Common myeloid progenitor, CD34-positive (primary cell): Measurements from ENCODE around the gene MMP11.

Experiments used
- CTCF ChIA-PET: fragments of 350-600 bp; sonication (Branson Sonifier 250); formaldehyde crosslinking; loops from one replicate; lab custom pipeline; 2021; ENCODE audit warnings: antibody characterized with exemption; lab: Charles Lee
- POLR2A ChIA-PET: fragments of 350-600 bp; sonication (Branson Sonifier 250); formaldehyde crosslinking; loops from one replicate; lab custom pipeline; 2021; ENCODE audit warnings: antibody characterized with exemption; lab: Charles Lee
- DNase-seq, 3 donors: peaks; one replicate each; pipeline versions ENCODE4 v3.0.0 to v3.0.0-alpha.2; 2013
- H3K27ac ChIP-seq, 2 experiments: 1 replicate in 1 of 2; 2 replicates in 1 of 2; pipeline ENCODE4 v1.7.0; 2013; ENCODE audit warnings: inconsistent platforms in 2 of 2, low read length in 2 of 2, mild to moderate bottlenecking in 2 of 2, low read depth in 1 of 2, moderate library complexity in 1 of 2; ENCODE audit not compliant: severe bottlenecking in 2 of 2, insufficient read depth in 1 of 2, poor library complexity in 1 of 2
- H3K27me3 ChIP-seq, 5 experiments: replicated peaks in 2 of 5; 1 replicate in 3 of 5; 2 replicates in 2 of 5; pipeline versions ENCODE4 v1.6.1 to v1.7.0; 2013; ENCODE audit warnings: low read length in 4 of 5, mild to moderate bottlenecking in 2 of 5, moderate library complexity in 2 of 5, inconsistent platforms in 1 of 5; ENCODE audit not compliant: insufficient read depth in 5 of 5, control insufficient read depth in 4 of 5
- H3K36me3 ChIP-seq, 4 experiments: 1 replicate in 2 of 4; 2 replicates in 2 of 4; pipeline versions ENCODE4 v1.6.1 to v1.7.0; 2013; ENCODE audit warnings: low read length in 3 of 4, control low read depth in 1 of 4, mild to moderate bottlenecking in 1 of 4; ENCODE audit not compliant: control insufficient read depth in 4 of 4, insufficient read depth in 4 of 4
- H3K4me1 ChIP-seq, 4 experiments: 1 replicate in 3 of 4; 2 replicates in 1 of 4; pipeline versions ENCODE4 v1.6.1 to v1.7.1; 2013; ENCODE audit warnings: low read length in 3 of 4, mild to moderate bottlenecking in 3 of 4, control low read depth in 1 of 4, inconsistent platforms in 1 of 4, moderate library complexity in 1 of 4; ENCODE audit not compliant: control insufficient read depth in 4 of 4, insufficient read depth in 4 of 4; ENCODE audit errors: control extremely low read depth in 1 of 4
- H3K4me3 ChIP-seq, 7 experiments: 1 replicate in 4 of 7; 2 replicates in 3 of 7; pipeline versions ENCODE4 v1.5.1 to v1.7.0; 2013; ENCODE audit warnings: mild to moderate bottlenecking in 7 of 7, low read length in 6 of 7, moderate library complexity in 6 of 7, inconsistent platforms in 2 of 7, low read depth in 2 of 7, control low read depth in 1 of 7; ENCODE audit not compliant: insufficient read depth in 4 of 7, control insufficient read depth in 1 of 7; ENCODE audit errors: extremely low read depth in 1 of 7
- H3K9me3 ChIP-seq, 5 experiments: 1 replicate in 4 of 5; 2 replicates in 1 of 5; pipeline versions ENCODE4 v1.6.1 to v1.7.1; 2013; ENCODE audit warnings: low read length in 4 of 5, mild to moderate bottlenecking in 2 of 5, inconsistent platforms in 1 of 5, low read depth in 1 of 5, moderate library complexity in 1 of 5; ENCODE audit not compliant: control insufficient read depth in 4 of 5, insufficient read depth in 2 of 5; ENCODE audit errors: control extremely low read depth in 1 of 5
- WGBS: methylation state at CpG from one replicate; pipeline ENCODE4 v1.1.5; 2013; ENCODE audit not compliant: insufficient coverage; 5-methylcytosine and 5-hydroxymethylcytosine counted together

The MMP11 gene

GRCh38 chr22:23779083-23779482, 6.4 kb downstream of the MMP11 start:
- no peak for DNase-seq
- CTCF ChIA-PET: interaction anchor here (0.9 to 1.9 kb wide), 2 partner anchors 10 to 16 kb away, joined by 5 to 6 read pairs; partner anchors contain the start of gene C22orf15
- WGBS: 94% methylated on average over 15 of the region's 16 CpGs

GRCh38 chr22:23779731-23780130, 7.1 kb downstream of the MMP11 start:
- Histone ChIP-seq H3K27me3 (no peaks in the 10 kb centered on the region), H3K4me1 (peaks cover 0 to 31% (median 25%) of the 10 kb centered on the region in 4 experiments), H3K4me3 (no peak overlapping the region), H3K36me3 (no peaks in the 10 kb centered on the region), H3K27ac (no peak overlapping the region), H3K9me3 (no peaks in the 10 kb centered on the region)
- CTCF ChIA-PET: interaction anchor here (1.2 kb wide), 1 partner anchor 9 kb away, joined by 3 read pairs; no protein-coding TSS in a partner anchor
- no peak for DNase-seq
- WGBS: 92% methylated on average over 4 of the region's 5 CpGs
- POLR2A ChIA-PET: no interaction called here

More at GRCh38 chr22:23779083-23779482, 6.4 kb downstream of the MMP11 start:
- POLR2A ChIA-PET: no interaction called here
- H3K27me3 ChIP-seq: no peaks in the 10 kb centered on the region
- no peaks in the 10 kb centered on the region for H3K9me3 ChIP-seq
- peaks cover 0 to 25% (median 18%) of the 10 kb centered on the region in 4 experiments for H3K4me1 ChIP-seq
- H3K4me3 ChIP-seq: no peak overlapping the region
- no peaks in the 10 kb centered on the region for H3K36me3 ChIP-seq
- no peak overlapping the region for H3K27ac ChIP-seq

GRCh38 chr22:23780146-23780748, 7.6 kb downstream of the MMP11 start:
- 95% methylated on average over 19 of the region's 20 CpGs for WGBS
- H3K4me1 ChIP-seq: peaks cover 0 to 32% (median 26%) of the 10 kb centered on the region in 4 experiments
- POLR2A ChIA-PET: no interaction called here

GRCh38 chr22:23781065-23781464, 8.4 kb downstream of the MMP11 start:
- WGBS: 96% methylated on average over 10 of the region's 15 CpGs
- Histone ChIP-seq H3K9me3 (no peaks in the 10 kb centered on the region), H3K4me1 (peaks cover 0 to 33% (median 28%) of the 10 kb centered on the region in 4 experiments), H3K36me3 (no peaks in the 10 kb centered on the region), H3K4me3 (no peak overlapping the region), H3K27ac (no peak overlapping the region), H3K27me3 (no peaks in the 10 kb centered on the region)
- ChIA-PET CTCF (interaction anchor here (0.8 to 1.0 kb wide), 2 partner anchors 26 to 75 kb away, joined by 3 to 5 read pairs; no protein-coding TSS in a partner anchor), POLR2A (no interaction called here)
- DNase-seq: no peak

More at GRCh38 chr22:23780146-23780748, 7.6 kb downstream of the MMP11 start:
- Histone ChIP-seq H3K27me3 (no peaks in the 10 kb centered on the region), H3K9me3 (no peaks in the 10 kb centered on the region), H3K27ac (no peak overlapping the region), H3K36me3 (no peaks in the 10 kb centered on the region), H3K4me3 (no peak overlapping the region)
- CTCF ChIA-PET: interaction anchor here (0.8 to 1.2 kb wide), 3 partner anchors 9 to 76 kb away, joined by 3 to 5 read pairs (median 3); no protein-coding TSS in a partner anchor
- no peak for DNase-seq

GRCh38 chr22:23781511-23782183, 9.0 kb downstream of the MMP11 start:
- POLR2A ChIA-PET: no interaction called here
- Histone ChIP-seq H3K9me3 (no peaks in the 10 kb centered on the region), H3K4me3 (no peak overlapping the region), H3K4me1 (peaks cover 0 to 39% (median 34%) of the 10 kb centered on the region in 4 experiments), H3K27ac (no peak overlapping the region), H3K36me3 (no peaks in the 10 kb centered on the region), H3K27me3 (no peaks in the 10 kb centered on the region)
- no peak for DNase-seq
- CTCF ChIA-PET: no interaction called here
- 98% methylated on average over 10 of the region's 14 CpGs for WGBS

GRCh38 chr22:23782252-23782651, 9.6 kb downstream of the MMP11 start:
- Histone ChIP-seq H3K4me3 (no peak overlapping the region), H3K4me1 (peaks cover 0 to 40% (median 35%) of the 10 kb centered on the region in 4 experiments), H3K9me3 (no peaks in the 10 kb centered on the region), H3K27me3 (no peaks in the 10 kb centered on the region), H3K27ac (no peak overlapping the region), H3K36me3 (no peaks in the 10 kb centered on the region)
- POLR2A ChIA-PET: interaction anchor here (0.7 kb wide), 1 partner anchor 9 kb away, joined by 7 read pairs; no protein-coding TSS in a partner anchor
- CTCF ChIA-PET: no interaction called here
- no peak for DNase-seq
- WGBS: 95% methylated on average over 16 of the region's 16 CpGs

- Histone ChIP-seq H3K36me3 (no peaks in the 10 kb centered on the region), H3K4me1 (peaks cover 3 to 43% (median 37%) of the 10 kb centered on the region in 4 experiments), H3K27ac (peak overlapping the region in 1 of 2 experiments; percentile 7), H3K27me3 (no peaks in the 10 kb centered on the region), H3K4me3 (no peak overlapping the region), H3K9me3 (no peaks in the 10 kb centered on the region)
- CTCF ChIA-PET: no interaction called here
- no CpG with 5 or more reads among the region's 1 CpG for WGBS
- POLR2A ChIA-PET: interaction anchor here (0.7 kb wide), 1 partner anchor 9 kb away, joined by 7 read pairs; no protein-coding TSS in a partner anchor
- DNase-seq: no peak
Measured at GRCh38 chr22:23782703-23783102, 10.1 kb downstream of the MMP11 start.
